Measurements from ENCODE around the gene NLGN2. TPM values are rescaled to one million over a fixed set of nuclear protein-coding genes. Genes with fewer than 3 reads are reported as not detected.

Gene NLGN2
- total and polyA plus RNA-seq, 2 donors (not counting 1 experiment from before 2014, with no cell fraction given), result 0.52 to 3.4 TPM

- DNase-seq, result no peak
- Histone ChIP-seq H4K20me1 (ENCODE audit: control insufficient read depth, insufficient read depth, low read length, poor library complexity, severe bottlenecking) (no peaks in the 10 kb centered on the region), H3K4me3 (ENCODE audit: control extremely low read depth in 1 of 5, extremely low read depth in 1 of 5, insufficient read depth in 1 of 5, low read depth in 2 of 5, low read length in 4 of 5) (no peak overlapping the region), H2AFZ (ENCODE audit: insufficient read depth, low read depth, low read length, poor library complexity, severe bottlenecking) (no peak overlapping the region), H3K9me3 (ENCODE audit: control extremely low read depth in 1 of 3, control insufficient read depth in 2 of 3, insufficient read depth in 1 of 3, low read length in 2 of 3) (peaks cover 0 to 4% (median 0%) of the 10 kb centered on the region in 3 donors), H3K4me2 (replicated peaks; ENCODE audit: low read depth, low read length, poor library complexity, severe bottlenecking) (no peak overlapping the region), H3K27me3 (replicated peaks in 1 of 4; ENCODE audit: control extremely low read depth in 1 of 4, control insufficient read depth in 3 of 4, insufficient read depth in 4 of 4, low read length in 3 of 4) (peaks cover 0 to 33% (median 4%) of the 10 kb centered on the region in 4 experiments), H3K79me2 (ENCODE audit: control insufficient read depth, insufficient read depth, low read length) (no peaks in the 10 kb centered on the region), H3K36me3 (replicated peaks in 1 of 2; ENCODE audit: control extremely low read depth in 1 of 2, control insufficient read depth in 1 of 2, extremely low read depth in 1 of 2, insufficient read depth in 2 of 2, low read length in 1 of 2) (no peaks in the 10 kb centered on the region), H3K27ac (ENCODE audit: low read length in 2 of 2) (no peak overlapping the region), H3K4me1 (ENCODE audit: control insufficient read depth in 2 of 2, insufficient read depth in 2 of 2, low read length in 2 of 2) (peaks cover 7 to 13% of the 10 kb centered on the region in 2 donors), H3K9ac (ENCODE audit: low read length) (no peak overlapping the region)
- no peaks in the 10 kb centered on the region for H3K9me3 Mint-ChIP-seq (ENCODE audit: insufficient read depth)
- intact Hi-C loops (cut with micrococcal nuclease), result no loop called here
- H3K4me1 Mint-ChIP-seq, result peaks cover 6% of the 10 kb centered on the region
- no peak for ATAC-seq (ENCODE audit: low read depth)
- peaks cover 32% of the 10 kb centered on the region for H3K27me3 Mint-ChIP-seq
- POLR2A ChIA-PET, result no interaction called here
- CTCF ChIA-PET, result no interaction called here
- no peak overlapping the region for H3K4me3 Mint-ChIP-seq
- TF ChIP-seq EZH2 (IDR thresholded peaks at IDR 0.05; ENCODE audit: borderline replicate concordance, insufficient read depth, low read depth, low read length, poor library complexity, severe bottlenecking), result no peak
- TF ChIP-seq, protein P1, sequence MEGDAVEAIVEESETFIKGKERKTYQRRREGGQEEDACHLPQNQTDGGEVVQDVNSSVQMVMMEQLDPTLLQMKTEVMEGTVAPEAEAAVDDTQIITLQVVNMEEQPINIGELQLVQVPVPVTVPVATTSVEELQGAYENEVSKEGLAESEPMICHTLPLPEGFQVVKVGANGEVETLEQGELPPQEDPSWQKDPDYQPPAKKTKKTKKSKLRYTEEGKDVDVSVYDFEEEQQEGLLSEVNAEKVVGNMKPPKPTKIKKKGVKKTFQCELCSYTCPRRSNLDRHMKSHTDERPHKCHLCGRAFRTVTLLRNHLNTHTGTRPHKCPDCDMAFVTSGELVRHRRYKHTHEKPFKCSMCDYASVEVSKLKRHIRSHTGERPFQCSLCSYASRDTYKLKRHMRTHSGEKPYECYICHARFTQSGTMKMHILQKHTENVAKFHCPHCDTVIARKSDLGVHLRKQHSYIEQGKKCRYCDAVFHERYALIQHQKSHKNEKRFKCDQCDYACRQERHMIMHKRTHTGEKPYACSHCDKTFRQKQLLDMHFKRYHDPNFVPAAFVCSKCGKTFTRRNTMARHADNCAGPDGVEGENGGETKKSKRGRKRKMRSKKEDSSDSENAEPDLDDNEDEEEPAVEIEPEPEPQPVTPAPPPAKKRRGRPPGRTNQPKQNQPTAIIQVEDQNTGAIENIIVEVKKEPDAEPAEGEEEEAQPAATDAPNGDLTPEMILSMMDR (IDR thresholded peaks at IDR 0.05), result no peak
- 94% methylated on average over 6 of the region's 6 CpGs for WGBS (ENCODE audit: insufficient coverage)
- H3K27ac Mint-ChIP-seq, result no peak overlapping the region
These were observed 2.1 kb downstream of the NLGN2 start for GRCh38 chr17:7409716-7410115.

GRCh38 chr17:7410634-7411426 is 3.2 kb downstream of the NLGN2 start:
- 93% methylated on average over 22 of the region's 25 CpGs for WGBS (ENCODE audit: insufficient coverage)

More at GRCh38 chr17:7410634-7411426, 3.2 kb downstream of the NLGN2 start:
- no peak for DNase-seq
- Histone ChIP-seq H3K27ac (ENCODE audit: low read length in 2 of 2) (no peak overlapping the region), H3K27me3 (replicated peaks in 1 of 4; ENCODE audit: control extremely low read depth in 1 of 4, control insufficient read depth in 3 of 4, insufficient read depth in 4 of 4, low read length in 3 of 4) (peaks cover 0 to 22% (median under 1%) of the 10 kb centered on the region in 4 experiments), H3K79me2 (ENCODE audit: control insufficient read depth, insufficient read depth, low read length) (no peaks in the 10 kb centered on the region), H3K4me1 (ENCODE audit: control insufficient read depth in 2 of 2, insufficient read depth in 2 of 2, low read length in 2 of 2) (peaks cover 0 to 5% of the 10 kb centered on the region in 2 donors), H2AFZ (ENCODE audit: insufficient read depth, low read depth, low read length, poor library complexity, severe bottlenecking) (no peak overlapping the region), H3K9me3 (ENCODE audit: control extremely low read depth in 1 of 3, control insufficient read depth in 2 of 3, insufficient read depth in 1 of 3, low read length in 2 of 3) (peaks cover 0 to under 1% (median 0%) of the 10 kb centered on the region in 3 donors), H3K4me3 (ENCODE audit: control extremely low read depth in 1 of 5, extremely low read depth in 1 of 5, insufficient read depth in 1 of 5, low read depth in 2 of 5, low read length in 4 of 5) (no peak overlapping the region), H4K20me1 (ENCODE audit: control insufficient read depth, insufficient read depth, low read length, poor library complexity, severe bottlenecking) (no peaks in the 10 kb centered on the region), H3K9ac (ENCODE audit: low read length) (no peak overlapping the region), H3K36me3 (replicated peaks in 1 of 2; ENCODE audit: control extremely low read depth in 1 of 2, control insufficient read depth in 1 of 2, extremely low read depth in 1 of 2, insufficient read depth in 2 of 2, low read length in 1 of 2) (no peaks in the 10 kb centered on the region), H3K4me2 (replicated peaks; ENCODE audit: low read depth, low read length, poor library complexity, severe bottlenecking) (no peak overlapping the region)
- Mint-ChIP-seq H3K4me1 (peaks cover 4% of the 10 kb centered on the region), H3K27me3 (peaks cover 28% of the 10 kb centered on the region), H3K27ac (no peak overlapping the region), H3K4me3 (no peak overlapping the region), H3K9me3 (ENCODE audit: insufficient read depth) (no peaks in the 10 kb centered on the region)
- CTCF ChIA-PET, result no interaction called here
- POLR2A ChIA-PET, result interaction anchor here (0.6 to 1.1 kb wide), 2 partner anchors 145 to 275 kb away, joined by 4 to 5 read pairs; no protein-coding TSS in a partner anchor
- no peak for ATAC-seq (ENCODE audit: low read depth)
- intact Hi-C loops (cut with micrococcal nuclease), result no loop called here
- TF ChIP-seq, protein P1 (IDR thresholded peaks at IDR 0.05), result no peak
- TF ChIP-seq EZH2 (IDR thresholded peaks at IDR 0.05; ENCODE audit: borderline replicate concordance, insufficient read depth, low read depth, low read length, poor library complexity, severe bottlenecking), result no peak
